ENCODE data around the gene RMND5A. TPM values are rescaled to one million over a fixed set of nuclear protein-coding genes. Genes with fewer than 3 reads are reported as not detected.

Gene RMND5A
- total RNA-seq, 1 experiment from 2014 or later, result 42.2 TPM

DNA sequence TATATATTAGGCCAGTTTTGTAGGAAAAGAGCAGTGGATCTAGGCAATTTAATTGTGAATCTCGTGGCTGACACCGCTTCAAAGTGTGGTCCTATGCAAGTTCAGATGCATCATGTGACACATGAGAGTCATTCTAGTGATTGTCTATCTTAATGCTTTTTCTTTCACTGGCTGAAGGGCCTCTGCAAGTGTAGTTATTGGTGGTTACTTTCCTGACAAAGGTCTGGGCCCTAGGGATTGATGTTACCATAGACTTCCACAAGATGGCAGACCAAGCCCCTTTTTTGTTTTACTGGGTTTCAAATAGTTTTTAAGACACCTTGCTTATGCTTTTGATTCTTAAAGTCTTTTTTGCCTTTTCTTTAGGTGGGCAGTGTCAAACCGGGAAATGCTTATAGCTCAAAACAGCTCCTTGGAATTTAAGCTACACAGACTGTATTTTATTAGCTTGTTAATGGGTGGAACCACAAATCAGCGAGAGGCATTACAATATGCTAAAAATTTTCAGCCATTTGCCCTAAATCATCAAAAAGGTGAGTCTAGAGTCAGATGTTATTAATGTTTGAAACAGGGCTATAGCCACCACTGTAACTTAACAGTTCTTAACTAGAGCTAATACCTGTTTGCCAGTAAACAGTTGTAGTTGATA lies 44.7 kb downstream of the RMND5A start:
- peak; percentile 64 for DNase-seq (ENCODE audit: low read depth)

GRCh38 chr2:86765310-86765695 lies 45.2 kb downstream of the RMND5A start:
- DNase-seq (ENCODE audit: low read depth), result no peak

DNA sequence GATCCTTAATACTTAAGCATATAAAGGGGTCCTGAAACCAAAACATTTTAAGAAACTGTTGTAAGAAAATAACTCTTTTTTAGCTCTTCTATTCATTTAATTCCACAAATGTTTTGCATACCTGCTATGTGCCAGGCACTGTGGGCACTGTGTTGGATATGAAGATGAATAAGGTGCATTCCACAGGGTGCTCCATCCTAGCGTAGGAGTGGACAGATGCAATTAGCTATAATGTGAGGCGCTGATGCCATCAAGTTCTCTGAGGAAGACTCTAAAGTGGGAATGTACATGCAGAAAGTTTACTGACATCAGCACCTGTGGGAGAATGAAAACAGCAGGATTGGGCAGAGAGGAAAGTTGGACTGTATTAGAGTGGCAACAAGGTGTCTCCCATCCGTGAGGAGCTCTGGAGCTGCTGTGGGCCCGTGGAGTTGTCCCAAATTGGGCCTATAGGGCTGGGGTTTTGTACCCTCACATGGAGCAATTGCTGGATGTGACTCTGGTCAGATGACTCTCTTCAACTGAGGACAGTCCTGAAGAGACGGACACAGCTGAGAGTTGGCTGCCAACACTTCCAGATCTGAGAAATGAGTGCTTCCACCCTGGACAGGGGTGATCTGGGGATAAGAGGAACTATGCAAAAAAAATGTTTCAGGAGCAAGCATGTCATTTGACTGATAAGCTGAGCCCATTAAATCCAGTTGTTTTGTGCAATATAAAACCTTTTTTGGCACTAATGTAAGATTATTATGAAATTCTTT lies 48.3 kb downstream of the RMND5A start:
- DNase-seq (ENCODE audit: low read depth), result no peak

GRCh38 chr2:86769838-86770237 lies 49.7 kb downstream of the RMND5A start:
- DNase-seq (ENCODE audit: low read depth), result no peak

DNA sequence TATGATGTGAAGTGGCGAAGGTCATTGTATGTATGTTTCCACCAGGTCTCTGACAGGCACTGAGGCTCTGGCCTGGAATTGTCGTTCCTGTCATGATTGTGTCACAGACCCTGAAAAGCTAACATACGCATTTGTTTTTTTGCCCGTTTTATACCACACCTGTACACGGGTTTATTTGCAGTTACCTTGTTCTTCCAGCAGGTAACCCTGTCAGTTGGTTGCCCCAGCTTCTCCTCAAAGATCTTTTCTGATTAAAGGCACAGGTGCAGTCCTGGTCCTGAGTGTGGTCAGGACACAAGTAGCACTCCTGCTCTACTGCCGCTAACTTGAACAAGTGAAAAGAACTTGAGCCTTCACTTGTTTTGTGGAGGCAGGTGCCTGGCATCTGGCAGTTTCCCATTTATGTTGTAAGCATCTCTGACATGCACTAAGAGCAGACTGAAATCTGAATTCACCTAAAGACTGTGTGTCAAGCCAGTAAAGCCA lies 50.8 kb downstream of the RMND5A start:
- no peak for DNase-seq (ENCODE audit: low read depth)

DNA sequence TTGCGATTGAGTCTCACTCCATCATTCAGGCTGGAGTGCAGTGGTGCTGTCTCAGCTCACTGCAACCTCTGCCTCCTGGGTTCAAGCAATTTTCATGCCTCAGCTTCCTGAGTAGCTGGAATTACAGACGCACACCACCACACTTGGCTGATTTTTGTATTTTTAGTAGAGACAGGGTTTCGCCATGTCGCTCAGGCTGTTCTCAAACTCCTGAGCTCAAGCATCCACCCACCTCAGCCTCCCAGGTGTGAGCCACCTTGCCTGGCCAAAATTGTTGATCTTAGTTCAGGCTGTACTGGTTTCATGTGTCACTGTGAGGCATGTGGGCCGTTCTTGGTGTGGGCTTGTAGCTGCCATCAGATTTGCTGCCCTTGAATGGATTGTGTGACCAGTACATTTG lies 52.5 kb downstream of the RMND5A start:
- DNase-seq (ENCODE audit: low read depth), result no peak

DNA sequence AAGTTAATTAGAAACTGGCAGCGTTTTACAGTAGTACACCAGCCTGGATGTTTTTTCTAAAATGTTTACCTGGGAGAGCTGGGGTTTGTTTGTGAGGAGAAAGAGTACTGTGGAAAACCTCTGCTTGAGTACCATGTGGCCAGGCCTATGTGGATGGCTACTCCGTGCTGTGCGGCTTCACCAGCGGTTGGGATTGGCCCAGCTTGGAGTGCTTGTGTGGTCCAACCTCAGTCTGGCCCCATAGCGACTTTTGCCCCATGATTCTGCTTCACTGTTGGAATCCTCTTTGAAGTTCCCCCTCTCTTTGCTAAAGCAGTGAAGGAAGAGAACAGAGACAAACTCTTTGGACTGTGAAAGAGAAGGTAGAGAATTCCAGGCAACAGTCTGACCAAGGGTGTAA lies 54.8 kb downstream of the RMND5A start:
- DNase-seq (ENCODE audit: low read depth), result no peak

- no peak for DNase-seq (ENCODE audit: low read depth)
Observed at GRCh38 chr2:86775338-86775737, 55.2 kb downstream of the RMND5A start.

DNA sequence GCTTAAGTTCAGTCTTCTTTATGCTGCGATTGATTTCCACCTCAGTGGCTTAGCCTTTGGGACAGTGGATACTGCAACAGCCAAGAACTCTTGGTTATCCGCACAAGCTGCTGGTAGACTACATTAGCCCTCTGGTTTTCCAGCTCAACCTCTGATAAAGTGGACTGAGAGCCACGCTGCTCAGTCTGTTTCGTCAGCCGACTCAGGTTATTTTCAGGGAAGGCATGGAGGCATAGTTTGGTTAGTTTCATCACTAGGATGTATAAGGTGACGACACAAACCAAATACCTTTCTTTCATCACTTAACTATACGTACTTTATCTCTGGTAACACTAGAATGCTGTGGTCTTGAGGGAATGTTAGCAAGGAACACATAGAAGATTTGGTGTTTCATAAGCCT lies 56.4 kb downstream of the RMND5A start:
- DNase-seq (ENCODE audit: low read depth), result no peak

GRCh38 chr2:86778957-86779356 lies 58.9 kb downstream of the RMND5A start:
- no peak for DNase-seq (ENCODE audit: low read depth)

GRCh38 chr2:86779971-86780370 lies 59.9 kb downstream of the RMND5A start:
- DNase-seq (ENCODE audit: low read depth), result no peak

DNA sequence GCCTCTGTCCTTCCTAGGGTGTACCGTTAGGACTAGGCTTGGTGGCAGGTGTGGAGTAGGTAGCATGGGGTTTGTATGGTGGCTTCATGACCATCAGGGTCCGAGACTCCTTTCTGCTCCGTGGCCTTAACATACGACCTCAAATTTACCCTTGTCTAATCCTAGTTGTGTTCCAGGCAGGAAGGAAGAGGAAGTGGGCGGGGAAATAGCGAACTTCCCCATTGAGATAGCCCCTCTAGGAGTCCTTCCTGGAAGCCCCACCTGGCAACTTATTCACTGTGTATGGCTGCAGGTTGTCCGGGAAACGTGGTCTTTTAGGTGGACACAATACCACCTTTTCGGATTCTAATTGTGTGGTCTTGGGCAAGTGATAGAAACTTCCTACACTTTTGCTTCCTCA lies 61.3 kb downstream of the RMND5A start:
- DNase-seq (ENCODE audit: low read depth), result no peak

- DNase-seq (ENCODE audit: low read depth), result no peak
Observed at GRCh38 chr2:86782748-86783147, 62.7 kb downstream of the RMND5A start.

- DNase-seq (ENCODE audit: low read depth), result no peak
Observed at GRCh38 chr2:86783615-86784339, 63.7 kb downstream of the RMND5A start.

DNA sequence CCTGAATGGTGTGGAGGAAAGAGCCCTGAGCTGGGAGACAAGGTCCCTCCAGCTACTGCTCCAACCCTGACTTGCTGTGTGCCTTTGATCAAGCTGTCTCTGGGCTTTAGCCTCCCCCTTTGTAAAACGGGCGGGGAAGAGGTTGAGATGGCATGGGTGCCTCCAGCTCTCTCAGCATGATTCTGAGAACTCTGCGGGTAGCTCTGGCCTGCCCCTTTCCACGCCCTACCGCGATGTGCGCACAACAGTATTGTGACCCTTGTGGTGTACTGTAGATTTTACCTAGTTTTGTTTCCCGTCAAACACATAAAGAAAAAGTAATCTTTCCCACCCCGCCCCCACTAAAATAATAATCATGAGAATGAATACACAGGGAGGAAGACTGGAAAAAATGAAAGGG lies 65.4 kb downstream of the RMND5A start:
- DNase-seq (ENCODE audit: low read depth), result no peak

- DNase-seq (ENCODE audit: low read depth), result no peak
Observed at GRCh38 chr2:86786001-86786536, 66.0 kb downstream of the RMND5A start.

DNA sequence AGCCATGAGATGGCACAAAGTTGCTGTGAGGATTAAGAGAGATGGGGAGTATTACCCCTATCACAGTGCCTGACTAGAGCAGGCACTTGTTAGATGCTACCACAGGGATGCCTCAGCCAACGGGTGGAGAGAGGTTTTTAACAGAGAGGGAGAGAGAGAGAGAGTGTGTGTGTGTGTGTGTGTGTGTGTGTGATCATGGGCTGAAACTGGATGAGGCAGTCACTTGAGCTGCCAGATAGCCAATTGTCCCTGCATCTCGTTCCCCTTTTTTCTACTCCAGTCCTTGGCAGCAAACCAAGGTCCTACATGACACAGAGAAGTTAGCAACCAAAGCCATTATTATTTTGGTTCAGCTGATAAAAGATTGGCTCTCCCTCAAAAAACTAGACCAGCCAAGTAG lies 67.6 kb downstream of the RMND5A start:
- no peak for DNase-seq (ENCODE audit: low read depth)

- no peak for DNase-seq (ENCODE audit: low read depth)
Observed at GRCh38 chr2:86788165-86788564, 68.1 kb downstream of the RMND5A start.

DNA sequence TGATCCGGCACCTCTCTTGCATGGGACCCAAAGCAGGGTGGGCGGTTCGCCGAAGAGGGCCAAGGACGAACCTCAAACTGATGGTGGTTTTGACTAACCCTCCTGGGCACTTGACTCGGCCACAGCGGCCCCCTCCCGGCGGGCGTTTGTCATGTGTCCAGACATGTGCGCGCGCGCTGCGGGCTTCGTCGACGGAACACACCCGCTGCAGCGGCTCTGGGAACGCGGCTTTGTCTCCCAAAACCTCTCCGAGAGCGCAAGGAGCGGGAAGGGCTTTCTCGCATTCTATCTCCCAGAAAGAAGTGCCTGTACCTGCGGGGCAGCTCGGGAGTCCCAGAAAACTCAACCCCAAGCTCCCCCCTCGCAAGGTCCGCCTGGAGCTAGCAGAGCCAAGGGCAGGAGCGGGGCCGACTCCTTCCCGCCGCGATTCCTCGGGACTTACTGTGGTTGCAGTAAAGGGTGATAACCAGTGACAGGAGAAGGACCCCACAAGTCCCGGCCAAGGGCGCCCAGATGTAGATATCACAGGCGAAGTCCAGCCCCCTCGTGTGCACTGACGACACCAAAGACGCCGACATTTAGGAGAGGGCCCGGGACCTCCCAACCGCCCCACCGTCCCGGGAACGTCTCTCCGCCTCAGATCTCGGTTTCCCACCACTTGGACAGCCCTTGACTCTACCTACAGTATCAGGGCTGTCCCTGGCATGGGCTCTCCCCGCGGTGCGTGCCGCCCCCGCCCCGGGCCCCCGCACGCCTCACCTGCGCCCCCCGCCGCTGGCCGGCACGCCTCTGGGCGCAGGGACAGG lies 69.0 kb downstream of the RMND5A start:
- DNase-seq (ENCODE audit: low read depth), result no peak

- no peak for DNase-seq (ENCODE audit: low read depth)
Observed at GRCh38 chr2:86789687-86790133, 69.6 kb downstream of the RMND5A start.

DNA sequence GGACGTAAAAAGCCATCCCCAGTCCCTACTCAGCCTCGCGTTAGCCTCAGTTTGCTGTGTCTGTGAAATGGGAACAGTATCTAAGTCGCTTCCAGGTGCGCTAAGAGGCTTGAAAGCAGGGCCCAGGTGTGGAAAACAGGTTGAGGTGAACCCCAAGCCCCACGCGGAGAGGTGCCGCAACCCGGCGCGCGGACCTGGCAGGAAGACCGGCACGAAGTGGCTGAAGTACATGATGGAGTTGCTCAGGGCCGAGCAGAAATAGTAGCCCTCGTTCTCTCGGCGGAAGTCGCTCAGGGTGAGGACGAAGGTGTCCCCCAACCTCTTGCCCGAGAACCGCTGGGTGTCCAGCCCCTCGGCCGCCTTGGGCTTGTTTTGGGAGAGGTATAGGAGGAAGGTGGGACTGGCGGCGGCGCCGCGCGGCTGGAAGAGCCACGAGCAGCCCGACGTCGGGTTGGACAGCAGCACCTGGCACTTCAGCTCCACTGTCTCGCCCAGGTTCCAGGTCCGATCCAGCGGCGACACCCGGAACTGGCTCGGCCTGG lies 70.1 kb downstream of the RMND5A start:
- DNase-seq (ENCODE audit: low read depth), result no peak
